ENCODE results near the gene TECPR1. TPM values are rescaled to one million over a fixed set of nuclear protein-coding genes. Genes with fewer than 3 reads are reported as not detected.
A peak's percentile ranks its signal among the peaks of the same experiment; 100 is the strongest.

The TECPR1 gene
- total RNA-seq, 2 donors from 2014 or later, result 41.6 to 53.8 TPM

DNA sequence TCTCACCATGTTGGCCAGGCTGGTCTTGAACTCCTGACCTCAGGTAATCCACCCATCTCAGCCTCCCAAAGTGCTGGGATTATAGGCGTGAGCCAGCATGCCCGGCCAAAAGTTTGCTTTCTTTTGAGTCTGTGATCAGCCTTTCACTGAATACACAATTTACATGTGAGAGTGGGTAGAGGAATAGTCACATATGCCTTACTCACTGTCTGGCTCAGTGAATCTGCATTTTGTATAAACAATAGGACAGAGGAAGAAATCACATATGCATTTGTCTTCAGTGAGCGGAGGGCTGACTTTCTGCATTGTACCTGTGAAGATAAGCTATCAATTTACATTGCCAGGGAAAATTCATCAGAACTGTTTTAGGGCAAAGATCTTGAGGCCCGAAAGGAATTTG, 2.5 kb upstream of the TECPR1 start:
- Histone ChIP-seq H3K27me3 (replicated peaks; ENCODE audit: insufficient read depth) (no peaks in the 10 kb centered on the region), H3K27ac (no peak overlapping the region), H3K36me3 (peaks cover 8% of the 10 kb centered on the region), H3K4me3 (no peak overlapping the region), H3K9me3 (no peaks in the 10 kb centered on the region), H3K4me1 (ENCODE audit: control insufficient read depth in 1 of 2, low read depth in 2 of 2) (peaks cover 18 to 22% of the 10 kb centered on the region in 2 donors)
- TF ChIP-seq, protein P1, sequence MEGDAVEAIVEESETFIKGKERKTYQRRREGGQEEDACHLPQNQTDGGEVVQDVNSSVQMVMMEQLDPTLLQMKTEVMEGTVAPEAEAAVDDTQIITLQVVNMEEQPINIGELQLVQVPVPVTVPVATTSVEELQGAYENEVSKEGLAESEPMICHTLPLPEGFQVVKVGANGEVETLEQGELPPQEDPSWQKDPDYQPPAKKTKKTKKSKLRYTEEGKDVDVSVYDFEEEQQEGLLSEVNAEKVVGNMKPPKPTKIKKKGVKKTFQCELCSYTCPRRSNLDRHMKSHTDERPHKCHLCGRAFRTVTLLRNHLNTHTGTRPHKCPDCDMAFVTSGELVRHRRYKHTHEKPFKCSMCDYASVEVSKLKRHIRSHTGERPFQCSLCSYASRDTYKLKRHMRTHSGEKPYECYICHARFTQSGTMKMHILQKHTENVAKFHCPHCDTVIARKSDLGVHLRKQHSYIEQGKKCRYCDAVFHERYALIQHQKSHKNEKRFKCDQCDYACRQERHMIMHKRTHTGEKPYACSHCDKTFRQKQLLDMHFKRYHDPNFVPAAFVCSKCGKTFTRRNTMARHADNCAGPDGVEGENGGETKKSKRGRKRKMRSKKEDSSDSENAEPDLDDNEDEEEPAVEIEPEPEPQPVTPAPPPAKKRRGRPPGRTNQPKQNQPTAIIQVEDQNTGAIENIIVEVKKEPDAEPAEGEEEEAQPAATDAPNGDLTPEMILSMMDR (IDR thresholded peaks at IDR 0.05), result no peak
- ATAC-seq (ENCODE audit: insufficient number of reproducible peaks, low FRiP score, low read depth) (no peak), DNase-seq (ENCODE audit: low spot score) (no peak)

DNA sequence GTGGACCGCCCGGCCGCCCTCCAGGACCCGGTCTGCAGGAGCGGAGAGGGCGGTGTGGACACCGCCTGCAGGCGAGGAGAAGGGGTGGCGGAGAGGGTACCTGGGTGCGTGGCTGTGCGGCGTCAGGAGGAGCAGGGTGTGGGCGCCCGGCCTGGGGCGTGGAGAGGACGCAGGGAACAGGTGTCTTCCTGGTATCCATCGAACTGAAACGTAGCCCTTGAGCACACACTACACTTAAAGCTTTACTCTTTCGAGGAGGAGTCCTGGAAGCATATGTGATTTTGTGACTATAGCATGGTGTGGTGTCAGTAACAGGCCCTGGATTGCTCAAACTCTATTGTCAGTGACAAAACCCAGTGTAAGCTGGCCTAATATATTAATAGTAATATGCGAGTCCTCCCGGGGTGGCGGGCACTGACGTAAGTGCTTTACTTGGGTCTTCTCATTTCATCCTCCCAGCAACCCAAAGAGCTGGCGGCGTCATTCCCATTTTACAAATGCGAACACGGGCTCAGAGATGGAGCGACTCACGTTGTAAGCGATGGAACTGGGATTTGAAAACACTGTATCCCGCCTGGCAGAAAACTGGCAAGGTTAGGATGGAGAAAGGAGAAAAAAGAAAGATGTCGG, 508 bp upstream of the TECPR1 start:
- Histone ChIP-seq H3K27ac (peak overlapping the region; percentile 61 to 79), H3K4me3 (peak overlapping the region; percentile 99), H3K27me3 (replicated peaks; ENCODE audit: insufficient read depth) (no peaks in the 10 kb centered on the region), H3K9me3 (no peaks in the 10 kb centered on the region), H3K4me1 (ENCODE audit: control insufficient read depth in 1 of 2, low read depth in 2 of 2) (peaks cover 18 to 22% of the 10 kb centered on the region in 2 donors), H3K36me3 (peaks cover 8% of the 10 kb centered on the region)
- TF ChIP-seq, protein P1 (IDR thresholded peaks at IDR 0.05), result no peak
- ATAC-seq (ENCODE audit: insufficient number of reproducible peaks, low FRiP score, low read depth) (peak; percentile 10), DNase-seq (ENCODE audit: low spot score) (no peak)

DNA sequence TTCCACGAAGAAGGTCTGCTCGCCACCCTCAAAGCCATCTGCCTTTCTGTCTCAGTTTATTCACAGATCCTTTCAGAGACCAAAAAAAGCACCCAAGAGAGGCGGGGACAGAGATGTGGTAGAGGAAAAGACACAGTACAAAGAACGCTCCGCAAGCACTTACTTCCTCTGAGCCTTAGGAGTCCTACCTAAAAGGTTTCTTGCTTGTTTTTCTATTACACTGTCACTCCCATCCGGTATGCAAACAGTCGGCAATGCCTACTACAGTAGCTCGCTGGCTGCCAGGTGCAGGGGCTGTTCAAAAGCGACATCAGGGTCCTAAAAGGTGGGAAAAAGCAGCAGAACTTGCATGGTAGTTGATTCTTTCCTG, 816 bp downstream of the TECPR1 start:
- Histone ChIP-seq H3K4me1 (ENCODE audit: control insufficient read depth in 1 of 2, low read depth in 2 of 2) (peaks cover 18 to 22% of the 10 kb centered on the region in 2 donors), H3K27me3 (replicated peaks; ENCODE audit: insufficient read depth) (no peaks in the 10 kb centered on the region), H3K4me3 (peak overlapping the region; percentile 99), H3K27ac (peak overlapping the region in 1 of 2 donors; percentile 71), H3K36me3 (peaks cover under 1% of the 10 kb centered on the region), H3K9me3 (no peaks in the 10 kb centered on the region)
- ATAC-seq (ENCODE audit: insufficient number of reproducible peaks, low FRiP score, low read depth), result no peak
- DNase-seq (ENCODE audit: low spot score), result no peak
- TF ChIP-seq, protein P1 (IDR thresholded peaks at IDR 0.05), result no peak

DNA sequence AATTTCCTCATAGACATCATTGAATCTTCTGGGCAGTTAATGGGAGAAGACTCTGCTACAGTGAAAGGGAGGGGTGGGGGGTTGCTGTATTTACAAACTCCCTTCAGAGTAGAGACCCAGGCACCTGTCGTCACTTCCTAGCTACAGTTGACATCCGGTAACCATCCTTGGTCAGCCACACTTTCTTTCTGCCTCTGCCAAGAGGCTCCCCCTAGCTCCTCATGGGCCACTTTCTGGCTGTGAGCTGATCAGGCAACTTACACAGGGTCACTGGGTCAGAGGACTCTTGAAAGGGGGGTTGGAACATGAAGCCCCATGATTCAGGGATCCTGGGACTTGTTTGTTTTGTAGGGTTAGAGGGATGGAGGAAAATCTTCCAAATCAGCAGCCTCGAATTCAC, 1.2 kb downstream of the TECPR1 start:
- Histone ChIP-seq H3K9me3 (no peaks in the 10 kb centered on the region), H3K27me3 (replicated peaks; ENCODE audit: insufficient read depth) (no peaks in the 10 kb centered on the region), H3K4me1 (ENCODE audit: control insufficient read depth in 1 of 2, low read depth in 2 of 2) (peaks cover 18 to 22% of the 10 kb centered on the region in 2 donors), H3K36me3 (no peaks in the 10 kb centered on the region), H3K4me3 (peak overlapping the region; percentile 99), H3K27ac (no peak overlapping the region)
- TF ChIP-seq, protein P1 (IDR thresholded peaks at IDR 0.05), result no peak
- no peak for ATAC-seq (ENCODE audit: insufficient number of reproducible peaks, low FRiP score, low read depth)
- no peak for DNase-seq (ENCODE audit: low spot score)

DNA sequence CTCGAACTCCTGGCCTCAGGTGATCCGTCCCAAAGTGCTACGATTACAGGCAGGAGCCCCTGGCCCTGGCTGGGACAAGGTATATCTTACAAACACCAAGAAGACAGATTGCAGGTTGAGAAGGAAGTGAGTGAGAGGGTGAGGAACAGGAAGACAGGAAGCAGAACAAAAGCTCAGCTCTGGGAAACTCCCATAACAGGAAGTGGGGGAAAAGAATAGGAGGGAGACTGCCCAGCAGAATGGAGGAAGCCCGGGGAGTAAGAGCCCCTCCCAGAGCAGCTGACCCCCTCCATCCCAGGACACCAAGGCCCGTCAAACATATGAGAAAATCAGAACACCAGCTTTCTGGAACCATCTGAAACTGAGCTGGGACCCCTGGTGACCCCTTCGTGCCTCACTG, 2.9 kb downstream of the TECPR1 start:
- Histone ChIP-seq H3K36me3 (no peaks in the 10 kb centered on the region), H3K4me3 (no peak overlapping the region), H3K27me3 (replicated peaks; ENCODE audit: insufficient read depth) (no peaks in the 10 kb centered on the region), H3K27ac (no peak overlapping the region), H3K4me1 (ENCODE audit: control insufficient read depth in 1 of 2, low read depth in 2 of 2) (peaks cover 18 to 22% of the 10 kb centered on the region in 2 donors), H3K9me3 (no peaks in the 10 kb centered on the region)
- ATAC-seq (ENCODE audit: insufficient number of reproducible peaks, low FRiP score, low read depth) (no peak), DNase-seq (ENCODE audit: low spot score) (no peak)
- TF ChIP-seq, protein P1 (IDR thresholded peaks at IDR 0.05), result no peak
